G401.6 (cell line): ENCODE results near the gene BCL10.

Source experiments
- FAIRE-seq: peaks from 2 replicates; lab custom pipeline; 2012; peaks lifted over from hg19 to GRCh38; lab: Jason Lieb, UNC

BCL10 gene

DNA sequence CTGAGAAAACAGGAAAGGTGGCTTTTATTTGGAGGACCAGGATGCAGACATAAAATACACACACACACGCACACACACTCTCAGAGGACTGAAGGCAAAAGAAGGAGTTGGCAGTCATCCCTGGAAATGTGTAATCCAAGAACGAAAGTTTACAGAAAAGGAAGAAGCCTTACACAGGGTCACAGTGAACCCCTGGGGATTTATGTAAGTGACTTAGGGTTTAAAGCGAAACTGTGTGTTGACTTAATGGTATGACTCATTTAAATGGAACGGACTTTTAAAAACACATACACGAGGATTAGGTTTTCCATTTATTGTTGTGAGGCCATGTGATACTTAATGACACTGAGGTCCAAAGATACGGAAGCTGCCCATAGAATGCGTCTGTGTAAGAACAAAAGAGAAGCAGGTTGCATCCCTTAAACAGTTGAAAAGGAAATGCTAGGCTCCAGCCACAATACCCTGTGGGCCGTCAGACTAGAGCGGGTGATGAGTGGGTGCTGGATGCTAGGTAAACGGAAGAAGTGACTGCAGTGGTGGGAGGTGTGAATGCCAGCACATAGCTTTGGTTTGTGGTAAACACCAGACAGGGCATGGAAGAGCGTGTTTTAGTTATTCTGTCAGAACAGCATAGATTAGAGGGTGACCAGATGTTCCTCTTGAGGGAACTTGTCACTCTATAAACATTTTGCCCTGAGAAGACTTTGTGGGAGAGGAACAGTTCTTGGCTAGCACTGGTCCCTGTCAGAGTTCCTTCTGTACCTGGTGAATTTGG, 21.6 kb upstream of the BCL10 start:
- peak; percentile 83 for FAIRE-seq

DNA sequence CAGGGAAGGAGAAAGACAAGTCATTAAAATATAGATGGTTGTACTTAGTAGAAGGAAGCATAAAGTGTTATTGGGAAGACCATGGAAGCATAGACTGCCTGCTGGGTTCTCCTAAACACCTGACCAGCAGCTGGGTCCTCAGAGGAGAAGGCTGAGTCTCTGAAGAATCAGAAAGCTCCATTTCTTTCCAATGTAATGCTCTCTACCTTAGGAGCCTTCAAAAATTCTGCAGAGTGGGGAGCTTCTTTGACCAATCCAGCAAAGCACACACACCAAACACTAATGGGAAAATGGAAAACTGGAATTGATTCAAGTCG, 21.1 kb upstream of the BCL10 start:
- FAIRE-seq: no peak

DNA sequence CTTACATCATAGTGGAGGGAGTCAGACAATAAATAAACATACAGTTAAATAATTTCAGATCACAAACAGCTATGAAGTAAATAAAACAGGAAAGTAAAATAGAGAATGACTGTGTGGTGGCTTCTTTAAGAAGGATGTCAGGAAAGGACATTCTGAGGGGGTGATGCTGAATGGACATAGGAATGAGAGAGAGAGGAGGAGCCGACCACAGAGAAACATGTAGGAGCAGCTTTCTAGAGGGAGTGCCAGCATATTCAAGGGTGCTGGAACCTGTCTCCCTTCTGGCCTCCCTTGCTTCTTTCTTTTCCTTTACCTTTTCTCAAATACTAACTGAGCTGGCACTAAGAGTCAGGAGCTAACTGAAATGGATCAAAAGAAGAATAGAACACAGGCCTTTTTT, 20.5 kb upstream of the BCL10 start:
- FAIRE-seq: no peak

DNA sequence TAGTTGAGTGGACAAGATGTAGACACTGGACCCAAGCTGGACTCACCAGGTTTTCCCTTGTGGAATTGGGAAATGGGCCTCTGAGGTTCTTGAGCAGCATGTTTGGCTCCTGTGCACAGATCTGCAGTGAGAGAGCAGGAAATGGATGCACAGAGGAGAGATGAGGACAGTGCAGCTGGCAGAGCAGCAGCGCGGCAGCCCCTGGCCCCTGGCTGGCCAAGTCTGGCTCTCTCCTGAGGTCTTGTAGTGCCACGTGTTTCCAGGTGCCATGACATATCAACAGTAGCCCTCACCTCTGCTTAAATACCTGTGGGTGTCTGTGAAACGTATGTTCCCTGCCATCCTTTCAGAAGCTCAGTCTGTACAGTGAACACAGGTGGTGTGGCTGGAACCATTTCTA, 19.2 kb upstream of the BCL10 start:
- FAIRE-seq: no peak

DNA sequence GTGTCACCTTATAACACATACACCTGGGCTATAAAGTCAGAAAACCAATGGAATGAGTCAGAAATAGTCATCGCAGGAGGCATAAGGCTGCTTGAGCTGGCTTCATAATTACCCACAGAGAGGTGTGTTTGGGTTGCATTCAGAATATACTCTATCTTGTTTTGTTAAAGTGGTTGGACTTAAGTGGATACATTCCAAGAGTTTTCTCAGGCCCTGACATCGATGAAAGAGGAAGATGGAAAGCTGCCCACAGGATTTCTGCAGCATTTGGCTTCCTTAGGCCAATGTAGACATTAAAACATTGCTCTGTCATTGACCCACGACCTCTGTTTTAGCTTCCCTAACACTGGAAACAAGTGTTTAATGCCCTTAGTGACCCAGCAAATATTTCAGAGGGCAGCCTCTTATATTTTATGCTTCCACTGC, 18.6 kb upstream of the BCL10 start:
- FAIRE-seq: no peak

DNA sequence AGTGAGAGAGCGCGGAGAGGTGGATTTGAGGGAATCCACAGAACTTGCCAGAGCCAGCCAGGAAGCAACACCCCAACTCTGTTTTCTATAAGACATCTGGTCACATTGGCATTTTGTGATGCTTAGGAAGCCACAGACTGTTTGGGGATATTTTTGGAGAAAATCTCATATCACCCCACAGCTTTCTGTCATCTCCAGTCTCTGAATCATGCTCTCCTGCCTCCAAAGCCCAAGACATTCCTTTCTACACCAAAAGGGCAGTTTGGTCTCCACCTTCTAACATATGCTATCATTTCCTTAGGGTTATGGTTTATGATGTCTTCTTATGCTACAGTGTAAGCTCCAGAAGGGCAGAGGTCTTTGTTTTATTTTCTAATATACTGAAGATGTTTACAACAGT, 14.4 kb upstream of the BCL10 start:
- FAIRE-seq: no peak

DNA sequence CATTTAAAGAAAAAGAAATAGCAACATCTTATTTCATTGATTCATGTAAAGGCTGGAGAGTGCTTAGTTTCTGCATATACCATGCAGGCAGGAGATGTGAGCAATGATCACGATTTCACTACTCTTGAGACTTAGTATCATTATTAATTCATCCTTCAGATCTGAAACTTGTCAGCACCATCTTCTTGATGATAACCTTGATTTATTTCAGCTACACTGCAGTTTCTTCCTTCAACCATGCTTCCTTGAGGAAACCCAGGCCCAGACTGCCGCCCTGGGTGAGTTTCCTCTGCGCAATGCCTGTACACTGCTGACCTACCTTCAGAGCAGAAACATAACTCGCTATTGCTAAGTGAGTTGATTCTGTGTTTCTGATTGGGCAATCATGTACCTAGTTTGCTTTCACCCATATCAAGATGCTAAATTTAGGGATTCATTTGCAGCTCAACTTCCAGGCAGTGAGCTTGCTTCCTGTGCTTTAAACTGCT, 13.5 kb upstream of the BCL10 start:
- FAIRE-seq: no peak

DNA sequence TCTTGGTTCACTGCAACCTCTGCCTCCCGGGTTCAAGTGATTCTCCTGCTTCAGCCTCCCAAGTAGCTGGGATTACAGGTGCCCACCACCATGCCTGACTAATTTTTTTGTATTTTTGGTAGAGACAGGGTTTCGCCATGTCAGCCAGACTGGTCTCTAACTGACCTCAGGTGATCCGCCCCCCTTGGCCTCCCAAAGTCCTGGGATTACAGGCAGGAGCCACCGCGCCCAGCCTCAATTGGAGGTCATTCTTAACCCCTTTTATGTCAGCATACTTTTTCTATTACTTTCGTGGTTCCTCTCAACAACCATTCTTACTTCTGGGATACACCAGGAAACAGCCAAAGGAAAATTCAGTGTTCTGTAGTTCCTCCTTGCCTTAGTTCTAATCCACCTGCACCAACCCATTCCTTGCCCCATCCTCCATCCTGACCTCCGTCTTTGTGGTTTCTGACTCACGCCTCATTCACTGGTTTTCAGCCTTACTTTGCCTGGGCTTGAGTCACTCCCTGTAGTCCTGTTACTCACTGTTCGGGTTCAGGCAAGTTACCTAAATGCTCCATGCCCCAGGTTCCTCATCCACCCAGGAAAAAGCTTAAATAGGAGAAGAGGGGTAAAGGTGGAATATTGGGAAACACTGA, 12.9 kb upstream of the BCL10 start:
- FAIRE-seq: no peak

DNA sequence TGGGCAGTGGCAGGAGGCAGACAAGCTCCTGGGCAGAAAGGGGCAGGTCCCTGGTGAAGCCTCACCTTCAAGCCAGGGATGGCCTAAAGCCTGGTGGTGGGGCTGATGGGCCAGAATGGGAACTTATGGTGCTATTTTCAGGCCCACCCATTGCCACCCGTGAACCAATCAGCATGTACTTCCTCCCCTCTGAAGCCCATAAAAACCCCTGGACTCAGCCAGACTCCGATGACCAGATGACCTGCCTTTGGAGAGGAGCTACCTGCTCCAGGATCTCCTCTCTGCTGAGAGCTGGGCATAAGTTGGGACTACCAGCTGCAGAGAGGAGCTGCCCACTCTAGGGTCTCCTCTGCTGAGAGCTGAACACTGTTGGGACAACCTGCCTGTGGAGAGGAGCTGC, 7.8 kb upstream of the BCL10 start:
- no peak for FAIRE-seq

DNA sequence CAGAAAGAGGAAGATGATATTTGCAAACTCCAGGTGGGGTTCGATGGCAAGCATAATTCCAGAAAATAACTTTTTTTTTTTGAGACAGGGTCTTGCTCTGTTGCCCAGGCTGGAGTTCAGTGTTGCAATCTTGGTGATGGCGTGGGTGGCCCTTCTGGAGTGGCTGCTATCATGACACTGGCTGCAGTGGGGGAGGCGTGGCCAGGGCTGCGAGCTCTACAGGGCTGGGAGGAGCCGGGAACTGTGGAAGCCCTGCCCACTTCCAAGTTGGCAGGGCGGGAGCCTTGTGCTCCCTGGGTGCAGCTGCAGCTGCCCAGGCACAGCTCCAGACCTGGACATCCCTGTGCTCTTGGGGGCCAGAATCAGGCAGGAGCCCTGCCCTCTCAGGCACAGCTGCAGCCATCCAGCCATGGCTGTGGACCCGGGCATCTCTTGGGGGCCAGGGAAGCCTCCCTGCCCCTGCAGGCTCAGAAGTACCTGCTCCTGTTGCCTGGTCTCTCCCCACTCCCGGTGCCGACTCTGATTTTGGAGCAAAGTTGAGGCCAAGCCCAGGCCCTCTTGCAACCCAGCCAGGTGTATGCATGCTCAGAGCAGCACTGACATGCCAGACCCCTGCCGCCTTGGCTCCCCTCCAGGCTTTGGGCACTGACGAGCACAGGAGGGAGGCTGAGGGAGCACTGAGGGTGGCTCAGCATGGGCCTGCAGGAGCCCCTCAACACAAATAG, 7.2 kb upstream of the BCL10 start:
- FAIRE-seq: no peak

DNA sequence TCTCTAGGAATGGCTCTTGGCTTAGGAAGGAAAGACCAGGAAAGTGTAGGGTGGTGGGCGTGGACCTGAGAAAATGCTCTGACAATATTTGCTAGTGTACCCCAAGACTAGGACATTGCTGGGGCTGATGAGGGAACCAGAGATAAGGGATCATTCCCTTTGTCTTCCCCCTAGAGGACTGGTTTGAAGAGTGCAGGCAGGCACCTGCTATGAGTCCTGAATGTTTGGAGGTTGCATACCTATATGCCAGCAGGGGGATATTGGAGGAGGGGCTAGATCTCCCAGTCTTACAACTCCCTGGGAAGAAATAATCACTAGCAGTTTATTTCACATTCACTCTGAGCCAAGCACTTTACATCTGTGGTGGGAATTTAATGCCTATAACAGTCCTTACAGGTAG, 6.0 kb upstream of the BCL10 start:
- no peak for FAIRE-seq

DNA sequence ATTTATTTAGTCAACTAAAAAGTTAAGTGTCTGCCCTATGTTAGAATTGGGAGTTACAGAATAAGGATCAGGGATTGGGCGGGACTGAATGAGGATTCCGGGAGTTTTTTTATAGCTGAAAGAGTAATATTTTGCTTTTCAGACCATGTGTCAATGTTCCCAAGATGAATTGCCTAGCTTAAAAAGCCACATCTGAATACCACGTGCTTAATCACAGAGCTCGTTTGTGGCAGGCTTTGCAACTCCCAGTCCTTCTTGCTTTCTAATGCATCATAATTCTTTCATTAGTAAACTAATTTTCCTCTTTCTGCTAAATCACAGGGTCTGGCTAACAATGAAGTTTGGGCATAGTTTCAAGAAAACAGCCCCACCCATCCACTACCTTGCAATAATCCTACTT, 4.2 kb upstream of the BCL10 start:
- FAIRE-seq: no peak

DNA sequence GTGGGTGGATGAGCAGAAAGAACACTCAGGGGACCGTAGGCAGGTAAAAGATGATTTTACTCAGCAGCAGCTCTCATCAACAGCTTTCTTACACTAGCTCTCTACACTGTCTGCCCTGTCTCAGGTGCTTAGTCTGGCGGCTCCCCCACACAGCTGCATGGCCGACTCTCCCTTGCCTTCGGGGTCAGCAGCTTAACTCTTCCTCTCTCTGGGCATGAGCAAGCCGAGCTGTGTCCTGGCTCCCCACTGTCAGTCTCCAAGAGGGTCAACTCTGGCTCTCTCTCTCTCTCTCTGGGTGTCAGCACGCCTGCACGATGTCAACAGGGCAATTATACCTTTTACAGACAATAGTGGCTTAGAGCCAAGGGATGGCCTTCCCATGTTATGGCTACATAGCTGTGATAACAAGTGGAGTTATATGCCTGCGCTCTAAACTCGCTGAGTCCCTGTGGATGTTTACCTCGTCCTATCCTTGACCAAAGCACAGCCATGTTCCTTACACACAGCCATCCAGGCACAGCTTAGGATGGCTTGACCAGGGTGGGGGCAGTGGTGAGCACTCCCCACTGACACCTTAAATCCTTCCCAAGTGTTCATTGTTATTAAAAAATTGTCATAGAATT, 3.1 kb upstream of the BCL10 start:
- no peak for FAIRE-seq

DNA sequence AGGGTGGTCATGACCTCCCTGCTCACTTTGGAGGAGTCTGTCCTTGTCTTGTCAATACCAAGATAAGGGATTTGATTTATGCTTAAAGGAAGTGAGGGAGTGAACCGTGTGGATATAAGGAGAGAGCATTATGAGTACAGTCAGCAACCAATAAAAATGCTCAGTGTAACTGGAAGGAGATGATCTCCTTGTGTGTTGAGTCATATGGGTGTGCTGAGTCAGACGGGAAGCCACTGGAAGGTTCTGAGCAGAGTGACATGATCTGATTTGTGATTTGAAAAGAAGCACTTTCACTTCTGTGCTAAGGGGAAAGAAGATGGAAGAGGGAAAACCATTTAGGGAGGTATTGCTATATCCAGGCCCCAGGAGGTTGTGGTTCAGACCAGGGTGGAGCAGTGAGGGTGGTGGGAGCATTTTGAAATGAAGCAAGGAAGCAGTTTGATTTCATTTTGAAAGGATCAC, 2.5 kb upstream of the BCL10 start:
- no peak for FAIRE-seq

DNA sequence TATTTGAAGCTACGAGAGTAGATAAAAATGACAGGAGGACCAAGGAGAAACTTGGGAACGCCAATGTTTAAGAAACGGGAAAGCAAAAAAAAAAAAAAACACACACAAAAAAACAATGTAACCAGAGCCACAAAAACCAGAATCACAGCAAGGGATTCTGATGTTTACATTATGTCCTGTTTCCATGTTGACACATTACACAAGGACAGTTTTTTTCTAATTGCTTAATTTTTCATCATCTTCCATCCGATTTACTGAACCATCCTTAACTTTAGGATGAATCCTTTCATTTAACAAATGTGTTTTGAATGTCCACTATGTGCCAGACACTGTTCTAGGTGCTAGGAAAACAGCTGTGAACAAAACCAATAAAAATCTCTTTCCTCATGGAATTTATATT, 1.4 kb upstream of the BCL10 start:
- FAIRE-seq: no peak

DNA sequence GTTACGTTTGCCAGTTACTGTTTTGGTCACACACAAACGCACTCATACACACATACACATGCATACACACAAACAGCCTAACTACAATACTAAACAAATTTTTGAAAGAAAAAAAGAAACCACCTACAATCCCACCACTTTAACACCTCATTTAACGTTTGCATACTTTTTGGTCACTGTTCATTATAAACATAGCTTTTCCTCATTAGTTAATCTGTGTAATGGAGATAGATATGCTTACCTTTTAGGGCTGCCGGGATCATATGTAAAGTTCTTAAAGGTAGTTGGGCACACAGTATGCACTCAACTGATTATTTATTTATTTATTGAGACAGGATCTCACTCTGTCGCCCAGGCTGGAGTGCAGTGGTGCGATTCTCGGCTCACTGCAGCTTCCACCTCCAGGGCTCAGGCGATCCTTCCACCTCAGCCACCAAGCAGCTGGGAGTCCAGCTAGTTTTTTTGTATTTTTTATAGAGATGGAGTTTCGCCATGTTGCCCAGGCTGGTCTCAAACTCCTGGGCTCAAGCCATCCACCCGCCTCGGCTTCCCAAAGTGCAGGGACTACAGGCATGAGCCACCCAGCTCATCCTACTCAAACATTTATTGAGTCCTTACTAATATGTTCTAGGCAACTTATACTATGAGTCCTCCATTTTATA, 677 bp upstream of the BCL10 start:
- no peak for FAIRE-seq

DNA sequence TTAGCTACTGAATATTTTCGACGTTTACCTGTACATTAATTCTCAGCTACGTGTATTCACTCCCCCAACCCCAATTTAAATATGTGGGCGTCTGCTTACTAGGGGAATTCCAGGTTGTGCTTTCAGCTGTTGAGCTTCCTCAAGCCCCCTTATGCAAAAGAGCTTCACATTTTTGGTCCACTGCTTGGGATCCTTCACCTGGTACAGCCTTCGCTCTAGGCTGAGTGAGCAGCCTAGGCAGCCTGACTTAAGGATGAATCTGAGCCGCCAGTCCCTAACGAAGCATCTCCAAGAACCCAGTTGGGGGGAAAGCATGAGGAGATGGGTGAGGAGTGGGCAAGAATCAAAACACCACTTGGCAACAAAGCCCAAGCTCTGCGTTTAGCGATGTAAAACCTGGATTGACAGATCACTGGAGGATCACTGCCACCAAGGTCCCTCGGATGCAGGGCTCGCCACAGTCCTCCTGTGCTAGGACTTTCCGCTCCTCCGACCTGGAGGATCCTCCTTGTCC, 674 bp downstream of the BCL10 start:
- FAIRE-seq: no peak

DNA sequence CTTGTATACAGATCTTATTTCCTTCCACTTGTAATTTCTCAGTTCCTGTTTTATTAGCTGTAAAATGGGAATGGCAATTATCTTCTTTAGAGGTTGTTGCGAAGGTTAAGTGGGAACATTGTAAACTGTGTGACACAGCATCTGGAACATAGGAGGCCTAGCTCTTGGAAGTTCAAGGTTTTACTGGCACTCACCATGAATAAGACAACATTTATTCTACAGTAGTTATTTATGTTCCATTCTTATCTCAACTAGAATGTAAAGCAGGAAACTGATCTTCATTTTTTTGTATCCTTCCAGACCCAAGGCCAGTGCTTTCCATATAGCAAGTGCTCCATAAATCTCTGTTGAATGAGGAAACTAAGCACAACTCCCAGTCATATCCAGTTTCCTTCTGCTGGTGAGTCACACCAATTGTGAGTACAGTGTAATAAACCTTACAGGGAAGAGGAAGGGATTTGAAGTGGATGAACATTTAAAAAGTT, 1.4 kb downstream of the BCL10 start:
- FAIRE-seq: no peak

DNA sequence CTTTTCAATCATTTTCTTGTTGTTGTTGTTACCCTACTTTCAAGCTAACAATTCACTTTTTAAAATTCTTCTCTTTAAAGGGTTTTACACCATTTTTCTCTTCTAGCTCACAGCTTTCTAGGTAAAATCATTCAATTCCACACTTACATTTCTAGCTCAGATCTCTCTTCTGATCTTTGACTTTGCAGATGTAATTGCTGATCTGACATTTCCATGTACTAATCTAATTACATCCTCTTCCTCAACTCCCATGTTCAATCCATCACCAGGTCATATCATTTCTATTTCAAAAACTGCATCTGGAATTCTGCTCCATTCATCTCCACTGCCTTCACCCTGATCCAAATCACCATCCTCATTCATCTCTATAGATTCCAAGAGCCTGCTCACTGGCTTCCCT, 3.0 kb downstream of the BCL10 start:
- FAIRE-seq: no peak

DNA sequence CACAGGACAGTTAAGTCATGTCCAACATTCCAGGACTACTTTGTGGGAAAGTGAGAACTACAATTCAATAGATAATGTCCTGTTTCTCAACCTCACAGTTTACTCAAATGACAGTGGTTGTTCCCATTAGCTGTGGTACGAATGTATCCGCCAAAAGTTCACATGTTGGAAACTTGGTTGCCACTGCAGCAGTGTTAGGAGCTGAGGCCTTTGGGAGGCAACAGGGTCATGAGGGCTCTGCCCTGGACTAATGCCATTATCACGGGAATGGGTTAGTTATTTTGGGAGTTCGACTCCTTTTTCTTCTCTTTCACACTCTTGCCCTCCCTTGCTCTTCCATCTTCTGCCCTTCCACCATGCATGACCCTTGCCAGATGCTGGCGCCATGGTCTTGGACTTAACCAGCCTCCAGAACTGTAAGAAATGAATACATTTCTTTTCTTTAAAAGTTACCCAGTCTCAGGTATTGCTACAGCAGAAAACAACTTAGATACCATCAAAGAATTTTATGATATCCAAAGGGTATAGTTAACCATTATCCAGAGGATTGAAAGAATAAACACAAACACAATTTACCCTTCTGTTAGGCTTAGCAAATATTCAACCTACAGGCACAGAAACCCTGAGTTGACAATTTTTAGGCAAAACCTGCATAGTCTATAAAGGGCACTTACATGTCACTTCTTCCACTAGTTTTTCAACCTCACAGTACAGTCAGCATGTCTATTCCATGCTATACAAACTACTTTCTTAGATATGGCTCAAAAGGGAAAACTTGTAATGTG, 7.4 kb downstream of the BCL10 start:
- FAIRE-seq: no peak

DNA sequence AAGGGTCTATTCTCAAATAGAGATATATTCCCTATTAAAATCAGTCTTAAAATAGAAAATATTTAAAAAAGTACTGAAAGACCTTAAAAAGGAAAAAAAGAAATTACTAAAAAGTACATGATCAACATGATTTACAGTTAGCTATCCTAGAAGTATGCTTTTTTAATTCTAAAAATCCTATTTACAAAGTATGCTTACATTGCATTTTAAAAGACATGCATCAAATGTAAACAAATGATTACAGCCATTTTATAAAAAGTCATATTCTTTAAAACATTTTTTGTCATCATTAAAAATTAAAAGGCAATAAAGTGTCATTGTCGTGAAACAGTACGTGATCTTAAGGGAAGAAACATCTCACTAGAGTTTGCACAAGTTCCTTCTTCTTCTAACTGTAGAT, 9.1 kb downstream of the BCL10 start:
- FAIRE-seq: peak; percentile 86
